Lung (tissue), 12 donors: ENCODE data around the gene TBC1D8. TPM values are rescaled to one million over a fixed set of nuclear protein-coding genes. Genes with fewer than 3 reads are reported as not detected.

Experiments used
- ATAC-seq: fragments of 200-7000 bp; cut with Tn5 transposase; one replicate; pipeline ENCODE4 v1.9.1; 2020; ENCODE audit warnings: moderate number of reproducible peaks; ENCODE audit not compliant: insufficient read depth, low FRiP score
- DNase-seq, 3 donors: peaks; one replicate each; pipeline ENCODE4 v3.0.0-alpha.2; 2013 to 2017
- H3K27ac ChIP-seq, 2 donors: one replicate each; pipeline ENCODE4 v1.5.1; 2013; ENCODE audit warnings: mild to moderate bottlenecking in 2 of 2, moderate library complexity in 2 of 2, control low read depth in 1 of 2, inconsistent platforms in 1 of 2, low read depth in 1 of 2, low read length in 1 of 2
- H3K27me3 ChIP-seq, 3 donors: one replicate each; pipeline ENCODE4 v1.5.1; 2013; ENCODE audit warnings: low read length in 2 of 3; ENCODE audit not compliant: control insufficient read depth in 3 of 3, insufficient read depth in 3 of 3
- H3K36me3 ChIP-seq, 4 donors: one replicate each; pipeline ENCODE4 v1.5.1; 2013; ENCODE audit warnings: low read length in 4 of 4, mild to moderate bottlenecking in 1 of 4, moderate library complexity in 1 of 4; ENCODE audit not compliant: control insufficient read depth in 4 of 4, insufficient read depth in 4 of 4
- H3K4me1 ChIP-seq, 5 donors: one replicate each; pipeline ENCODE4 v1.5.1; 2013; ENCODE audit warnings: low read length in 5 of 5, mild to moderate bottlenecking in 2 of 5, moderate library complexity in 1 of 5; ENCODE audit not compliant: control insufficient read depth in 5 of 5, insufficient read depth in 5 of 5
- H3K4me3 ChIP-seq: one replicate; pipeline ENCODE4 v1.5.1; 2013; ENCODE audit warnings: mild to moderate bottlenecking, control low read depth, moderate library complexity
- H3K9ac ChIP-seq, 2 donors: one replicate each; pipeline ENCODE4 v1.5.1; 2013; ENCODE audit warnings: low read length in 2 of 2, control low read depth in 1 of 2; ENCODE audit not compliant: insufficient read depth in 1 of 2
- H3K9me3 ChIP-seq, 4 donors: one replicate each; pipeline ENCODE4 v1.5.1; 2013; ENCODE audit warnings: low read length in 3 of 4, mild to moderate bottlenecking in 1 of 4, moderate library complexity in 1 of 4; ENCODE audit not compliant: control insufficient read depth in 4 of 4, insufficient read depth in 3 of 4
- CTCF ChIP-seq: IDR thresholded peaks from 2 replicates; pipeline ENCODE4 v1.5.1; 2012; ENCODE audit warnings: mild to moderate bottlenecking; ENCODE audit errors: control extremely low read depth, extremely low read depth
- WGBS, 2 donors: extraction: QIAGEN DNeasy Blood & Tissue Kit; methylation state at CpG; one replicate each; pipeline ENCODE4 v1.1.7; 2013; 5-methylcytosine and 5-hydroxymethylcytosine counted together
- polyA plus RNA-seq, 2 donors: library from polyadenylated mRNA; stranded (reverse); fragments of 200-250 nt; gene quantifications; one replicate each; pipeline ENCODE4 v1.2.1, GENCODE V29; 2013
- total RNA-seq, 2 donors: library from RNA; depleted of rRNA in 1 of 2; stranded (reverse); fragments of >200 nt in 1 of 2; gene quantifications; one replicate each; pipeline ENCODE4 v1.2.1, GENCODE V29; 2014 to 2021
- donor health status: control.
- donor health status: control.
- donor health status: Bipolar disorder and iron deficiency.
- donor health status: healthy.
- donor health status: DM: yes; HTN: yes; CAD: no.

The TBC1D8 gene
- total and polyA plus RNA-seq, 4 donors: 15.8 to 40.7 (median 29.7) TPM

GRCh38 chr2:101040761-101041160, 110.4 kb downstream of the TBC1D8 start:
- Histone ChIP-seq H3K36me3 (peaks cover 0 to 28% (median 6%) of the 10 kb centered on the region in 4 donors), H3K9me3 (peaks cover 0 to 2% (median 0%) of the 10 kb centered on the region in 4 donors), H3K27ac (no peak overlapping the region), H3K27me3 (no peaks in the 10 kb centered on the region), H3K4me1 (peaks cover 0 to 1% (median 0%) of the 10 kb centered on the region in 5 donors), H3K9ac (no peak overlapping the region), H3K4me3 (no peak overlapping the region)
- no peak for TF ChIP-seq CTCF
- WGBS, 2 donors: 43 to 75% methylated on average over 6 of the region's 6 CpGs
- ATAC-seq: no peak
- DNase-seq: no peak

GRCh38 chr2:101040072-101040471, 111.1 kb downstream of the TBC1D8 start:
- peaks cover 0 to 2% (median 0%) of the 10 kb centered on the region in 4 donors for H3K9me3 ChIP-seq
- no peak for TF ChIP-seq CTCF
- 90% methylated on average over 13 of the region's 13 CpGs for WGBS, 2 donors

GRCh38 chr2:101038455-101039255, 112.5 kb downstream of the TBC1D8 start:
- no peak for DNase-seq
- Histone ChIP-seq H3K27me3 (no peaks in the 10 kb centered on the region), H3K9ac (no peak overlapping the region), H3K9me3 (peaks cover 0 to 2% (median 0%) of the 10 kb centered on the region in 4 donors), H3K36me3 (peaks cover 0 to 43% (median 13%) of the 10 kb centered on the region in 4 donors), H3K4me3 (no peak overlapping the region), H3K4me1 (no peaks in the 10 kb centered on the region), H3K27ac (no peak overlapping the region)
- TF ChIP-seq CTCF: no peak
- WGBS, 2 donors: 89 to 92% methylated on average over 21 of the region's 21 CpGs
- no peak for ATAC-seq

More at GRCh38 chr2:101040072-101040471, 111.1 kb downstream of the TBC1D8 start:
- no peak overlapping the region for H3K27ac ChIP-seq
- no peak overlapping the region for H3K4me3 ChIP-seq
- peaks cover 0 to 1% (median 0%) of the 10 kb centered on the region in 5 donors for H3K4me1 ChIP-seq
- H3K9ac ChIP-seq: no peak overlapping the region
- H3K27me3 ChIP-seq: no peaks in the 10 kb centered on the region
- DNase-seq (no peak), ATAC-seq (no peak)
- peaks cover 0 to 35% (median 10%) of the 10 kb centered on the region in 4 donors for H3K36me3 ChIP-seq
